Measurements from ENCODE around the gene LRRC27.

The LRRC27 gene

DNA sequence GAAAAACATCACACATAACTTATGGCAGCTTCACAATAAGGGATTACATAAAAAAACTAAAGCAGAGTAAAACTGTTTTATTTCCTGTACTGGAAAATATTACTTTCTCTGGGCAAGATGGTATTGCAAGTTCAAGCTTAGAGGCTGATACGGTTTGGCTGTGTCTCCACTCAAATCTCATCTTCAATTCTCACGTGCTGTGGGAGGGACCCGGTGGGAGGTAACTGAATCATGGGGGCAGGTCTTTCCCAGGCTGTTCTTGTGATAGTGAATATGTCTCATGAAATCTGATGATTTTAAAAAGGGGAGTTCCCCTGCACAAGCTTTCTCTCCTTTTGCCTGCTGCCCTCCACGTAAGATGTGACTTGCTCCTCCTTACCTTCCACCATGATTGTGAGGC is 5.1 kb upstream of the LRRC27 start:
- no peaks in the 10 kb centered on the region for H3K27me3 ChIP-seq (ENCODE audit: insufficient read depth, low read length)
- H3K4me1 ChIP-seq (ENCODE audit: insufficient read depth, low read length, severe bottlenecking): peaks cover 23% of the 10 kb centered on the region
- no peak overlapping the region for H3K4me2 ChIP-seq (ENCODE audit: low read length)
- H2AFZ ChIP-seq (ENCODE audit: low read length): no peak overlapping the region
- no peaks in the 10 kb centered on the region for H4K20me1 ChIP-seq (ENCODE audit: insufficient read depth, low read length)
- no peaks in the 10 kb centered on the region for H3F3A ChIP-seq (ENCODE audit: insufficient read depth, low read length)
- H3K27ac ChIP-seq (ENCODE audit: low read depth, low read length, poor library complexity, severe bottlenecking): no peak overlapping the region
- peaks cover 23% of the 10 kb centered on the region for H3K79me2 ChIP-seq (ENCODE audit: insufficient read depth, low read length)
- no peak overlapping the region for H3K4me3 ChIP-seq (ENCODE audit: low read depth, low read length, poor library complexity, severe bottlenecking)
- peaks cover 27% of the 10 kb centered on the region for H3K36me3 ChIP-seq (ENCODE audit: insufficient read depth, low read length)
- H3K9me2 ChIP-seq (ENCODE audit: low read depth, low read length): no peaks in the 10 kb centered on the region
- no peak overlapping the region for H3K9ac ChIP-seq (ENCODE audit: low read length)
- TF ChIP-seq, protein P1, sequence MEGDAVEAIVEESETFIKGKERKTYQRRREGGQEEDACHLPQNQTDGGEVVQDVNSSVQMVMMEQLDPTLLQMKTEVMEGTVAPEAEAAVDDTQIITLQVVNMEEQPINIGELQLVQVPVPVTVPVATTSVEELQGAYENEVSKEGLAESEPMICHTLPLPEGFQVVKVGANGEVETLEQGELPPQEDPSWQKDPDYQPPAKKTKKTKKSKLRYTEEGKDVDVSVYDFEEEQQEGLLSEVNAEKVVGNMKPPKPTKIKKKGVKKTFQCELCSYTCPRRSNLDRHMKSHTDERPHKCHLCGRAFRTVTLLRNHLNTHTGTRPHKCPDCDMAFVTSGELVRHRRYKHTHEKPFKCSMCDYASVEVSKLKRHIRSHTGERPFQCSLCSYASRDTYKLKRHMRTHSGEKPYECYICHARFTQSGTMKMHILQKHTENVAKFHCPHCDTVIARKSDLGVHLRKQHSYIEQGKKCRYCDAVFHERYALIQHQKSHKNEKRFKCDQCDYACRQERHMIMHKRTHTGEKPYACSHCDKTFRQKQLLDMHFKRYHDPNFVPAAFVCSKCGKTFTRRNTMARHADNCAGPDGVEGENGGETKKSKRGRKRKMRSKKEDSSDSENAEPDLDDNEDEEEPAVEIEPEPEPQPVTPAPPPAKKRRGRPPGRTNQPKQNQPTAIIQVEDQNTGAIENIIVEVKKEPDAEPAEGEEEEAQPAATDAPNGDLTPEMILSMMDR (IDR thresholded peaks at IDR 0.05; ENCODE audit: low read length): no peak
- no peak for TF ChIP-seq EZH2 (IDR thresholded peaks at IDR 0.05; ENCODE audit: borderline replicate concordance, low read length)
- no peaks in the 10 kb centered on the region for H3K9me3 ChIP-seq (ENCODE audit: low read length)

DNA sequence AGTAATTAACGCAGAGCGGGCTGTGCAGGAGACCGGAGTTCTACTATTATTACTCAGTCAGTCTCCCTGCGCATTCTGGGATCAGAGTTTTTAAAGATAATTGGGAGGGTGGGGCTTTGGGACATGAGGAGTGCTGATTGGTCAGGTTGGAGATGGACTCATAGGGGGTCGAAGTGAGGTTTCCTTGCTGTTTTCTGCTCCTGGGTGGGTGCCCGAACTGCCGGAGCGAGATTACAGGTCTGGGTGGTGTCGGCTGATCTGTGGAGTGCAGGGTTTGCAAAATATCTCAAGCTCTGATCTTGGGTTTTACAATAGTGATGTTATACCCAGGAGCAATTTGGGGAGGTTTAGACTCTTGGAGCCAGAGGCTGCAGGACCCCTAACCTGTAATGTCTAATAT is 3.9 kb upstream of the LRRC27 start:
- peaks cover 33% of the 10 kb centered on the region for H3K4me1 ChIP-seq (ENCODE audit: insufficient read depth, low read length, severe bottlenecking)
- no peaks in the 10 kb centered on the region for H3K27me3 ChIP-seq (ENCODE audit: insufficient read depth, low read length)
- H3K27ac ChIP-seq (ENCODE audit: low read depth, low read length, poor library complexity, severe bottlenecking): no peak overlapping the region
- H4K20me1 ChIP-seq (ENCODE audit: insufficient read depth, low read length): no peaks in the 10 kb centered on the region
- no peaks in the 10 kb centered on the region for H3K9me3 ChIP-seq (ENCODE audit: low read length)
- H3K4me2 ChIP-seq (ENCODE audit: low read length): no peak overlapping the region
- no peak overlapping the region for H2AFZ ChIP-seq (ENCODE audit: low read length)
- no peak overlapping the region for H3K4me3 ChIP-seq (ENCODE audit: low read depth, low read length, poor library complexity, severe bottlenecking)
- peaks cover 23% of the 10 kb centered on the region for H3K79me2 ChIP-seq (ENCODE audit: insufficient read depth, low read length)
- no peak for TF ChIP-seq EZH2 (IDR thresholded peaks at IDR 0.05; ENCODE audit: borderline replicate concordance, low read length)
- TF ChIP-seq, protein P1 (IDR thresholded peaks at IDR 0.05; ENCODE audit: low read length): no peak
- peaks cover 27% of the 10 kb centered on the region for H3K36me3 ChIP-seq (ENCODE audit: insufficient read depth, low read length)
- no peak overlapping the region for H3K9ac ChIP-seq (ENCODE audit: low read length)
- H3K9me2 ChIP-seq (ENCODE audit: low read depth, low read length): no peaks in the 10 kb centered on the region
- no peaks in the 10 kb centered on the region for H3F3A ChIP-seq (ENCODE audit: insufficient read depth, low read length)

DNA sequence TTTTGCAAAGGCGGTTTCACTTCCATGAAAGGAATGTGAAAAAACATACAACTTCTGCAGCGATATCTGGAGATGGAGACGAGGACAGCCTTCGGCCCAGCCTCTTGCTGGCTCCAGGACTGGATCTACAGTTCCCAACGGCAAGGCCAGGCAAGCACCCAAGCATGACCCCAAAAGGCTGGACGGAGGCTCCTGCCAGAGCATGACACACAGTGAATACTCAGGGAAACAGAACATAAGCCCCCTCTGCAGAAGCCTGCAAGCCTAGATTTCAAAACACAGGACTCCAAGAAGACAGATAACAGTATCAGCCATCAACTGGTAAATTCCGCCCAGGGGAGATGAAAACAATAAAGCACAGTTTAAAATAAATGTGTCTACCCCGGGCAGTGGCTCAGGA is 3.3 kb upstream of the LRRC27 start:
- TF ChIP-seq, protein P1 (IDR thresholded peaks at IDR 0.05; ENCODE audit: low read length): no peak
- no peak for TF ChIP-seq EZH2 (IDR thresholded peaks at IDR 0.05; ENCODE audit: borderline replicate concordance, low read length)
- Histone ChIP-seq H3K9ac (ENCODE audit: low read length) (no peak overlapping the region), H4K20me1 (ENCODE audit: insufficient read depth, low read length) (no peaks in the 10 kb centered on the region)

More for the DNA sequence above, 3.3 kb upstream of the LRRC27 start:
- Histone ChIP-seq H3K36me3 (ENCODE audit: insufficient read depth, low read length) (peaks cover 27% of the 10 kb centered on the region), H3K4me3 (ENCODE audit: low read depth, low read length, poor library complexity, severe bottlenecking) (peak overlapping the region; percentile 81), H3K9me2 (ENCODE audit: low read depth, low read length) (no peaks in the 10 kb centered on the region), H3K4me1 (ENCODE audit: insufficient read depth, low read length, severe bottlenecking) (peaks cover 37% of the 10 kb centered on the region), H3K27ac (ENCODE audit: low read depth, low read length, poor library complexity, severe bottlenecking) (no peak overlapping the region), H3K4me2 (ENCODE audit: low read length) (peak overlapping the region; percentile 80; the same call in 1 of the 2 replicates), H3K79me2 (ENCODE audit: insufficient read depth, low read length) (peaks cover 23% of the 10 kb centered on the region), H3F3A (ENCODE audit: insufficient read depth, low read length) (no peaks in the 10 kb centered on the region), H2AFZ (ENCODE audit: low read length) (no peak overlapping the region), H3K9me3 (ENCODE audit: low read length) (no peaks in the 10 kb centered on the region), H3K27me3 (ENCODE audit: insufficient read depth, low read length) (no peaks in the 10 kb centered on the region)

Data from OCI-LY1 (cell line).